Esophagus squamous epithelium (tissue), 4 donors: ENCODE data around the gene AKR1C1.

Experiments
- CTCF ChIP-seq, 6 experiments: fragments of 450-650 bp in 4 of 6; fragments of 200-600 bp in 2 of 6; sonication (generic) in 2 of 6; IDR thresholded peaks; one replicate each; pipeline ENCODE4 v1.5.1; 2016 to 2019; ENCODE audit warnings: antibody characterized with exemption in 6 of 6, mild to moderate bottlenecking in 4 of 6, moderate library complexity in 4 of 6
- POLR2A ChIP-seq, 4 donors: fragments of 450-650 bp; IDR thresholded peaks; one replicate each; pipeline ENCODE4 v1.6.1; 2017; ENCODE audit warnings: antibody characterized with exemption in 4 of 4, mild to moderate bottlenecking in 4 of 4, moderate library complexity in 3 of 4

GRCh38 chr10:4934391-4934987, 28.7 kb upstream of the AKR1C1 start:
- no peak for TF ChIP-seq CTCF (IDR thresholded peaks at IDR 0.05)
- no peak for TF ChIP-seq POLR2A (IDR thresholded peaks at IDR 0.05)
